Measurements from ENCODE around the gene PPIL3.

The PPIL3 gene

GRCh38 chr2:200860092-200860795 is 28.6 kb downstream of the PPIL3 start:
- DNase-seq, result no peak

GRCh38 chr2:200856806-200857205 is 32.1 kb downstream of the PPIL3 start:
- DNase-seq, result no peak

DNA sequence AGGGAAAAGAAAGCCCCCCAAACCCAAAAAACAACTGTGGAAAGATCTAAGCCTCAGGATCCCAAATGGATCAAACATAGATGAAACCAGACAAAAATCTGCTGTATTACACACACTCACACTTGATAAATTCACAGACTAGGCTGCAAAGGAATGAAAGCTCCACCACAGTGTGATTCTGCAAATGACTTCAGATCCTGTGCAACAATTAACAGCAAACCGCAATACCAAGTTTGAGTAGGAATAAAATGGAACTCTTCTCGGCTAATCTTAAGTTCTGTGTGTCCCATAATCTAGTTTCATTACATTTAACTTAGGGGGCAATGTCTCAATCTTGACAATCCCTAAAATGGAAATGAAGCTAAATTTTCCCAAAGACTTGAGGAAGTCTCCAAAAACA is 36.3 kb downstream of the PPIL3 start:
- DNase-seq, result no peak

DNA sequence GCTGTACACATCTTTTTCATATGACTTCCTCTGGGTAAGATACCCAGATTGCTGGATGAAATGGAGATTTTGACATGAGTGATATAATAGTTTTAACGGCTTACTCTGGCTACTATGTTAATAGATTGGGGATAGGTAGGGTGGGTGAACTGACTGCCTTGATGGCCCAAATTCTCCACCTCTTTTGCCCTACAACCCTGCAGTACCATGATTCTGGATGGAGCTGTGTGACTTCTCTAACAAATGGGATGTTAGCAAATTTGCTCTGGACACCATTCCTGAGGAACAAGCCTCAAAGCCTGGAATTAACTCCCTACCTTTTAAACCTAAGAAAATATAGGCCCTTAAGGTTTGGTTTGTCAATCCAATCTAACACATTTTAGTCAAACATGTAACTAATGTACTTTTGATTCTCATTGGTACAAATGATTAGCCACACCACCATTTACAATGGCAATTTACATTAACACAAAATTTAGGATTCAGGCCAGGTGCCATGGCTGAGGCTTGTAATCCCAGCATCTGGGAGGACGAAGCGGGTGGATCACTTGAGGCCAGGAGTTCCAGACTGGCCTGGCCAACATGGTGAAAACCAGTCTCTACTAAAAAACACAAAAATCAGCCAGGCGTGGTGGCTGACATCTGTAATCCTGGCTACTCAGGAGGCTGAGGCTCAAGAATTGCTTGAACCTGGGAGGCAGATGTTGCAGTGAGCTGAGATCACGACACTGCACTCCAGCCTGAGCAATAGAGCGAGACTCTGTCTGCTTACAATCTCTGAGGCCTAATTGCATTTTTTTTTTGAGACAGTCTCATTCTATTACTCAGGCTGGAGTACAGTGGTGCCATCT is 37.3 kb downstream of the PPIL3 start:
- DNase-seq, result no peak

DNA sequence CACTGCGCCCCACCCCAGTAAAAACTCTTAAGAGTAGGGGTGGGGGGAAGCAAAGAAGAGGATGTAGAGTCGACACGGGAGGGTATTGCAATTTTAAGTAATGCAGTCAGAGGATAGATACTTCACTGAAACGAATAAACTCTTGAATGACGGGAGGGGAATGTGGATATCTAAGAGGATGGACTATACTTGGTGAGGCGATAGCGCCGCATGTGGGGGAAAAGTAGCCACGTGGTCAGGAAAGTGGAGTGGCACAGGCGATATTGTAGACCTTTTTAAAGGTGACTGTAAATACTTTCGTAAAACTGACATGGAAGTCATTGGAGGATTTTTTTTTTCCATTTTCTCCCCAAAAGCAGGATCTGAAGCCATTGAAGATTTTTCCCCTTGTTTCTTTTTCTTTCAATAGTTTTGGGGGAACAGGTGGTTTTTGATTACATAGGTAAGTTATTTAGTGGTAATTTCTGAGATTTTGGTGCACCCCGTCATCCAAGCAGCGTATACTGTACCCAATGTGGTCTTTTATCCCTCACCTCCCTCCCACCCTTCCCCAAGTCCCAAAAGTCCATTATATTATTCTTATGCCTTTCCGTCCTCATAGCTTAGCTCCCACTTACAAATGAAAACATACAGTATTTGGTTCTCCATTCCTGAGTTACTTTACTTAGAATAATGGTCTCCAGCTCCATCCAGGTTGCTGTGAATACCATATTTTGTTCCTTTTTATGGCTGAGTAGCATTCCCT is 38.2 kb downstream of the PPIL3 start:
- DNase-seq, result no peak

GRCh38 chr2:200847939-200848338 is 40.9 kb downstream of the PPIL3 start:
- DNase-seq, result no peak

DNA sequence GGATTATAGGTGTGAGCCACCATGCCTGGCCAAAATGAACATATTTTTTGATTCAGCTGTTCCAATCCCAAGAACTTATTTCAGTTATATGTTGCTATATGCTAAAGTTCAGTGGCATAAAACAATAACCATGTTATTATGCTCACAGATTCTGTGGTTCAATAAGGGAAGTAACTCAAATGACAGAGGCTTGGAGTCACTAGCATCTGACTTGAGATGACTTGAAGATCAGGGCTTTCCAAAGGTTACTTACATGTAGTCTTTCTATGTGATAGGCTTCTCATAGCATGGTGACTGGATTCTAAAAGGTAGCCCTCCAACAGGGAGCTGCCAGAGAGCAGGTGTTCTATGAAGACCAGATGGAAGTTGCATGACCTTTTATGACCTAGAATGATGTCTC is 41.6 kb downstream of the PPIL3 start:
- DNase-seq, result no peak

DNA sequence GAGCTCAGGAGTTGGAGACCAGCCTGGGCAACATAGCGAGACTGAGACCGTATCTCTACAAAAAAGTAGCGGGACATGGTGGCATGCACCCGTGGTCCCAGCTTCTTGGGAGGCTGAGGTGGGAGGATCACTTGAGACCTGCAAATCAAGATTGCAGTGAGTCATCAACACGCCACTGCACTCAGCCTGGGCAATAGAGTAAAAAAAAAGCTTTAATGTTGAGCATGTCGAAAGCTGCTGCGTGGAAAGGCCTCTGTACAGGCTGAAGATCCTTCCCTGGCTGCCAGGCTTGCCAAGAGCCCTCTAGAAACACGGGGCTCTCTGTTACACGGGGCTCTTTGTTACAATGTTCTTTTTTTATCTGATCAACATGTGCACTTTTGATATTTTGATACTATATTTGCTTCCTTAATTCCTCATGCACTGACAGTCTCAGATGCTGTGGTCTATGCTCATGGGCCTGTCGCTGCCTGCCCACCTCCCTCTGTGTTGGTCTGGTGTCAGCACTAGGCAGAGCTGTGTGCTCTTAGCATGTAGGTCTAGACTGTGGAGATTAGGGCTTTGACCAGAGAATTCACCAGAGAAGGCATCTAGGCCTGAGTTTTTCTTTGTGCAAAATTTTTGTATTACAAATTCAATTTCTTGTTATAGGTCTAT is 43.1 kb downstream of the PPIL3 start:
- no peak for DNase-seq

GRCh38 chr2:200845194-200845593 is 43.7 kb downstream of the PPIL3 start:
- DNase-seq, result no peak

- no peak for DNase-seq
These were observed 44.6 kb downstream of the PPIL3 start for GRCh38 chr2:200843993-200844948.

DNA sequence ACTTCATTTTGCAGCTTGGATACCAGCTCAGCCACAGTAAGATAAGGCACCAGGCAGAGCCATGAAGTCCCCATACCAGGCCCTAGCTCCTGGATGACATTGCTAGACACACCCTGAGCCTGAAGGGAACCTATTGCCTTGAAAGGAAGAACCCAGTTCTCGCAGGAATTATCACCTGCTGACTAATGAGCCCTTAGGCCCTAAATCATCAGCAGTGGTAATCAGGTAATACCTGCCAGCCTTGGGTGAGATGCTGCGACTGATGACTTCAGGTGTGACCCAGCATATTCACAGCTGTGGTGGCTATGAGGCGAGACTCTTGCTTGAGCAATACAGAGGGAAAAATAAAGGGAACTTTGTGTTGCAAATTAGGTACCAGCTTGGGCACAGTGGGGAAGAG is 49.4 kb downstream of the PPIL3 start:
- DNase-seq, result no peak

DNA sequence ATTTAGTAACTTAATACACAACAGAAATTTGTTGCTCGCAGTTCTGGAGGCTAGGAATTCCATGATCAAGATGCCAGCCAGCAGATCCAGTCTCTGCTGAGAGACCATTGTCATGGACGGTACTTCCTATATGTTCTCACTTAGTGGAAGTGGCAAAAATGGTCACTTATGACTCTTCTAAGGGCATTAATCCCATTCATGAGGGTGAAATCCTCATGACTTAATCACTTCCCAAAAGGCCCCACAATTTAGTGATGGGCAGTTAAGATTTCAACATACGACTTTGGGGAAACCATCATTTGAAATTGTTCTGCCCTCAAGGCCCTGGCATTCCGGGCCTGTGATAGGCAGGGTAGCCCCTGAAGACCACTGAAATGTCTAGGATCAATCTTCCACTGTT is 54.2 kb downstream of the PPIL3 start:
- DNase-seq, result no peak

- DNase-seq, result no peak
These were observed 59.6 kb downstream of the PPIL3 start for GRCh38 chr2:200829258-200829655.

- no peak for DNase-seq
These were observed 60.2 kb downstream of the PPIL3 start for GRCh38 chr2:200828572-200829257.

DNA sequence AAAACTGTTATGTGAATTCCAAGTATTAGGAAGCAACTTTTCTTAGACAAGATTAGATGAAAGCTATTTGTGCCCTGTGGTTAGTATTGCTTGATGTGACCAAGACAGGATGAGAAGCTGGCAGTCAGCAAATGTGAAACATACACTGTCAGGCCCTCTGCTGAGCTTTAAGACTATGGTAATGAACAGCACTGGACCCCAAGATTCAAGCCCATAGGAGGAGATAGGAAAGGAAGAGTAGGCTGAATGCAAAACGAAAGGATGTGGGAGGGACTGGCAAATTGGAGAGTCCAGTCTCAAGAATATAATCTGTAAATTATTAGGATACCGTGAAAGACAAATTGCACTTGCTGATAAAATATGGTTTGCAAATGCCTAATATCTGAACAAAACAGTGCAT is 60.8 kb downstream of the PPIL3 start:
- no peak for DNase-seq

GRCh38 chr2:200821686-200822245 is 67.1 kb downstream of the PPIL3 start:
- no peak for DNase-seq

Measured in activated CD4-positive, alpha-beta T cell treated with anti-CD3 and anti-CD28 coated beads, Interleukin-2, amount 50 U/mL, for 4 hours (primary cell).